Hepatocyte (in vitro differentiated cells): Measurements from ENCODE around the gene TCL1B. TPM values are rescaled to one million over a fixed set of nuclear protein-coding genes. Genes with fewer than 3 reads are reported as not detected.

Experiments used
- polyA plus RNA-seq: library from polyadenylated mRNA; unstranded; fragments of >200 nt; fragmentation: Nextera tagmentation; extraction: Ambion mirVana; gene quantifications from 2 replicates; pipeline ENCODE4 v1.2.1, GENCODE V29; 2016
- small RNA-seq: library from RNA; depleted of rRNA; stranded (forward); fragments of <200 nt; gene quantifications from one replicate; pipeline ENCODE3, GENCODE V24; 2014
- total RNA-seq: library from RNA; depleted of rRNA; stranded (reverse); fragments of >200 nt; gene quantifications from 2 replicates; pipeline ENCODE4 v1.2.3, GENCODE V29; 2014

Gene TCL1B
- total and polyA plus RNA-seq, 2 experiments from 2014 or later: 0.50 TPM; not detected in 1

Small RNA genes within 50 kb of the gene (small RNA-seq; reads per million reads assigned to genes)
- not detected for gene RF02193

Other genes with a start within 250 kb of the TCL1B start
- 2.0 and 2.4 TPM in 2 replicates for gene SYNE3, start 169.8 kb upstream of the TCL1B start, total RNA-seq
- gene SYNE3, start 169.8 kb upstream of the TCL1B start, polyA plus RNA-seq: 0.16 and 1.3 TPM in 2 replicates
- gene GLRX5, start 151.4 kb upstream of the TCL1B start, total RNA-seq: 50.0 and 63.5 TPM in 2 replicates
- 94.5 and 105 TPM in 2 replicates for gene GLRX5, start 151.4 kb upstream of the TCL1B start, polyA plus RNA-seq
- gene TCL1A, start 27.7 kb downstream of the TCL1B start, total RNA-seq: not detected in 2 replicates
- gene TCL1A, start 27.7 kb downstream of the TCL1B start, polyA plus RNA-seq: not detected in 2 replicates
- gene TUNAR, start 190.4 kb downstream of the TCL1B start, total RNA-seq: 0.13 TPM in 1 of 2 replicates, not detected in the other
- gene TUNAR, start 190.4 kb downstream of the TCL1B start, polyA plus RNA-seq: not detected in 2 replicates